SKM-1 (cell line): Measurements from ENCODE around the gene MED25.

ENCODE experiments used
- DNase-seq: peaks from one replicate; lab custom pipeline; 2025; ENCODE audit not compliant: unreplicated experiment; lab: John Stamatoyannopoulos, UW

MED25 gene

GRCh38 chr19:49839713-49840112, 21.6 kb downstream of the MED25 start:
- DNase-seq, result no peak

GRCh38 chr19:49840321-49840720, 22.2 kb downstream of the MED25 start:
- DNase-seq, result no peak

GRCh38 chr19:49840736-49841249, 22.7 kb downstream of the MED25 start:
- no peak for DNase-seq

GRCh38 chr19:49843265-49843664, 25.2 kb downstream of the MED25 start:
- no peak for DNase-seq

- peak; percentile 2 for DNase-seq
These were observed 26.3 kb downstream of the MED25 start for GRCh38 chr19:49844138-49845095.

GRCh38 chr19:49845414-49845813, 27.3 kb downstream of the MED25 start:
- no peak for DNase-seq

GRCh38 chr19:49846408-49846807, 28.3 kb downstream of the MED25 start:
- no peak for DNase-seq

GRCh38 chr19:49847731-49848696, 29.9 kb downstream of the MED25 start:
- DNase-seq, result no peak

GRCh38 chr19:49848938-49849337, 30.8 kb downstream of the MED25 start:
- no peak for DNase-seq

GRCh38 chr19:49849433-49850220, 31.5 kb downstream of the MED25 start:
- no peak for DNase-seq

- no peak for DNase-seq
These were observed 32.1 kb downstream of the MED25 start for GRCh38 chr19:49850221-49850486.

- DNase-seq, result peak; percentile 9
These were observed 32.6 kb downstream of the MED25 start, which contains the start of gene PTOV1 for GRCh38 chr19:49850487-49851342. PTOV1 (plus strand) TSS chr19:49851159.

GRCh38 chr19:49851456-49852259, 33.6 kb downstream of the MED25 start:
- no peak for DNase-seq

- no peak for DNase-seq
These were observed 34.6 kb downstream of the MED25 start for GRCh38 chr19:49852631-49853126.

- DNase-seq, result no peak
These were observed 35.8 kb downstream of the MED25 start for GRCh38 chr19:49853852-49854377.

GRCh38 chr19:49854378-49855263, 36.5 kb downstream of the MED25 start:
- DNase-seq, result no peak

- DNase-seq, result no peak
These were observed 37.2 kb downstream of the MED25 start for GRCh38 chr19:49855277-49855675.
